H1 (cell line): Measurements from ENCODE around the gene CD180. TPM values are rescaled to one million over a fixed set of nuclear protein-coding genes. Genes with fewer than 3 reads are reported as not detected.

ENCODE experiments used
- CHD2 ChIP-seq: IDR thresholded peaks from 2 replicates; pipeline ENCODE4 v1.6.1; 2012; ENCODE audit warnings: low read length, improper control_type of control experiment
- HDAC2 ChIP-seq, 2 experiments: fragments of 300-600 bp in 1 of 2; sonication (generic) in 1 of 2; IDR thresholded peaks; 2 replicates each; pipeline ENCODE4 v1.6.1; 2011 to 2012; ENCODE audit warnings: low read depth in 2 of 2, low read length in 2 of 2, mild to moderate bottlenecking in 2 of 2, moderate library complexity in 2 of 2, borderline replicate concordance in 1 of 2, inconsistent platforms in 1 of 2
- POLR2AphosphoS5 ChIP-seq: IDR thresholded peaks from 2 replicates; pipeline ENCODE4 v1.6.1; 2011; ENCODE audit warnings: low read depth, low read length
- RAD21 ChIP-seq, 2 experiments: IDR thresholded peaks in 1 of 2; conservative IDR thresholded peaks in 1 of 2; 2 replicates each; pipeline ENCODE4 v1.6.1; 2011; ENCODE audit warnings: low read depth in 2 of 2, low read length in 2 of 2, improper control_type of control experiment in 1 of 2, inconsistent platforms in 1 of 2, mild to moderate bottlenecking in 1 of 2, moderate library complexity in 1 of 2
- SIX5 ChIP-seq: IDR thresholded peaks from 2 replicates; pipeline ENCODE4 v1.6.1; 2011; ENCODE audit warnings: mild to moderate bottlenecking, low read depth, low read length
- polyA plus RNA-seq, 7 experiments: library from polyadenylated mRNA; depleted of rRNA in 3 of 7; stranded (reverse) in 5 of 7; unstranded in 2 of 7; fragments of >200 nt in 5 of 7; fragments of 200-250 nt in 2 of 7; gene quantifications; 1 replicate in 5 of 7; 2 replicates in 1 of 7; 4 replicates in 1 of 7; pipeline versions ENCODE4 v1.2.1 to v1.2.3, GENCODE V29; 2011 to 2013; ENCODE audit warnings: missing spikeins in 2 of 7, mixed read lengths in 2 of 7
- total RNA-seq: library from RNA; stranded (reverse); fragmentation: NEBNext Ultra II Directional; extraction: Animal tissue kit (Norgen Biotek cat#: 25700); gene quantifications from 2 replicates; pipeline ENCODE4 v1.2.1, GENCODE V29; 2021
- TF ChIP-seq, protein P1 (sequence below): IDR thresholded peaks from 2 replicates; pipeline ENCODE4 v1.6.1; 2012; ENCODE audit warnings: low read length, inconsistent platforms
- TF ChIP-seq, protein P2 (sequence below): fragments of 300-600 bp; sonication (generic); IDR thresholded peaks from 2 replicates; pipeline ENCODE4 v1.7.1; 2012; ENCODE audit warnings: low read length, moderate library complexity, mild to moderate bottlenecking, inconsistent platforms; ENCODE audit not compliant: insufficient replicate concordance
- TF ChIP-seq, protein P3 (sequence below): IDR thresholded peaks from 2 replicates; pipeline ENCODE4 v1.6.1; 2012; ENCODE audit warnings: inconsistent platforms

CD180 gene
- total and polyA plus RNA-seq, 2 of the 8 experiments (the other 6 are each of a cell fraction or from before 2014, with no cell fraction given) = not detected

DNA sequence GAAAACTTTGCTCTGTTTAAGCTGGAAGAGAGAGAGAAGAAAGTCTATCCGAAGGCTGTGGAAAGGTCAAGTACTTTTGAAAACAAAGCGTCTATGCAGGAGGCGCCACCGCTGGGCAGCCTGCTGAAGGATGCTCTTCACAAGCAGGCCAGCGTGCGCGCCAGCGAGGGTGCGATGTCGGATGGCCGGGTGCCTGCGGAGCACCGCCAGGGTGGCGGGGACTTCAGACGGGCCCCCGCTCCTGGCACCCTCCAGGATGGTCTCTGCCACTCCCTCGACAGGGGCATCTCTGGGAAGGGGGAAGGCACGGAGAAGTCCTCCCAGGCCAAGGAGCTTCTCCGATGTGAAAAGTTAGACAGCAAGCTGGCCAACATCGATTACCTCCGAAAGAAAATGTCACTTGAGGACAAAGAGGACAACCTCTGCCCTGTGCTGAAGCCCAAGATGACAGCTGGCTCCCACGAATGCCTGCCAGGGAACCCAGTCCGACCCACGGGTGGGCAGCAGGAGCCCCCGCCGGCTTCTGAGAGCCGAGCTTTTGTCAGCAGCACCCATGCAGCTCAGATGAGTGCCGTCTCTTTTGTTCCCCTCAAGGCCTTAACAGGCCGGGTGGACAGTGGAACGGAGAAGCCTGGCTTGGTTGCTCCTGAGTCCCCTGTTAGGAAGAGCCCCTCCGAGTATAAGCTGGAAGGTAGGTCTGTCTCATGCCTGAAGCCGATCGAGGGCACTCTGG is 32.6 kb downstream of the CD180 start (continued):
- TF ChIP-seq, protein P1, sequence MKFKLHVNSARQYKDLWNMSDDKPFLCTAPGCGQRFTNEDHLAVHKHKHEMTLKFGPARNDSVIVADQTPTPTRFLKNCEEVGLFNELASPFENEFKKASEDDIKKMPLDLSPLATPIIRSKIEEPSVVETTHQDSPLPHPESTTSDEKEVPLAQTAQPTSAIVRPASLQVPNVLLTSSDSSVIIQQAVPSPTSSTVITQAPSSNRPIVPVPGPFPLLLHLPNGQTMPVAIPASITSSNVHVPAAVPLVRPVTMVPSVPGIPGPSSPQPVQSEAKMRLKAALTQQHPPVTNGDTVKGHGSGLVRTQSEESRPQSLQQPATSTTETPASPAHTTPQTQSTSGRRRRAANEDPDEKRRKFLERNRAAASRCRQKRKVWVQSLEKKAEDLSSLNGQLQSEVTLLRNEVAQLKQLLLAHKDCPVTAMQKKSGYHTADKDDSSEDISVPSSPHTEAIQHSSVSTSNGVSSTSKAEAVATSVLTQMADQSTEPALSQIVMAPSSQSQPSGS = no peak
- TF ChIP-seq SIX5 (no peak), CHD2 (no peak), RAD21 (IDR thresholded peaks at IDR 0.05 in 1 of 2, conservative IDR thresholded peaks at IDR 0.05 in 1 of 2; ENCODE audit: low read depth in 2 of 2, low read length in 2 of 2) (no peak), POLR2AphosphoS5 (no peak), HDAC2 (IDR thresholded peaks at IDR 0.05; ENCODE audit: borderline replicate concordance in 1 of 2, low read depth in 2 of 2, low read length in 2 of 2) (no peak)
- TF ChIP-seq, protein P2, sequence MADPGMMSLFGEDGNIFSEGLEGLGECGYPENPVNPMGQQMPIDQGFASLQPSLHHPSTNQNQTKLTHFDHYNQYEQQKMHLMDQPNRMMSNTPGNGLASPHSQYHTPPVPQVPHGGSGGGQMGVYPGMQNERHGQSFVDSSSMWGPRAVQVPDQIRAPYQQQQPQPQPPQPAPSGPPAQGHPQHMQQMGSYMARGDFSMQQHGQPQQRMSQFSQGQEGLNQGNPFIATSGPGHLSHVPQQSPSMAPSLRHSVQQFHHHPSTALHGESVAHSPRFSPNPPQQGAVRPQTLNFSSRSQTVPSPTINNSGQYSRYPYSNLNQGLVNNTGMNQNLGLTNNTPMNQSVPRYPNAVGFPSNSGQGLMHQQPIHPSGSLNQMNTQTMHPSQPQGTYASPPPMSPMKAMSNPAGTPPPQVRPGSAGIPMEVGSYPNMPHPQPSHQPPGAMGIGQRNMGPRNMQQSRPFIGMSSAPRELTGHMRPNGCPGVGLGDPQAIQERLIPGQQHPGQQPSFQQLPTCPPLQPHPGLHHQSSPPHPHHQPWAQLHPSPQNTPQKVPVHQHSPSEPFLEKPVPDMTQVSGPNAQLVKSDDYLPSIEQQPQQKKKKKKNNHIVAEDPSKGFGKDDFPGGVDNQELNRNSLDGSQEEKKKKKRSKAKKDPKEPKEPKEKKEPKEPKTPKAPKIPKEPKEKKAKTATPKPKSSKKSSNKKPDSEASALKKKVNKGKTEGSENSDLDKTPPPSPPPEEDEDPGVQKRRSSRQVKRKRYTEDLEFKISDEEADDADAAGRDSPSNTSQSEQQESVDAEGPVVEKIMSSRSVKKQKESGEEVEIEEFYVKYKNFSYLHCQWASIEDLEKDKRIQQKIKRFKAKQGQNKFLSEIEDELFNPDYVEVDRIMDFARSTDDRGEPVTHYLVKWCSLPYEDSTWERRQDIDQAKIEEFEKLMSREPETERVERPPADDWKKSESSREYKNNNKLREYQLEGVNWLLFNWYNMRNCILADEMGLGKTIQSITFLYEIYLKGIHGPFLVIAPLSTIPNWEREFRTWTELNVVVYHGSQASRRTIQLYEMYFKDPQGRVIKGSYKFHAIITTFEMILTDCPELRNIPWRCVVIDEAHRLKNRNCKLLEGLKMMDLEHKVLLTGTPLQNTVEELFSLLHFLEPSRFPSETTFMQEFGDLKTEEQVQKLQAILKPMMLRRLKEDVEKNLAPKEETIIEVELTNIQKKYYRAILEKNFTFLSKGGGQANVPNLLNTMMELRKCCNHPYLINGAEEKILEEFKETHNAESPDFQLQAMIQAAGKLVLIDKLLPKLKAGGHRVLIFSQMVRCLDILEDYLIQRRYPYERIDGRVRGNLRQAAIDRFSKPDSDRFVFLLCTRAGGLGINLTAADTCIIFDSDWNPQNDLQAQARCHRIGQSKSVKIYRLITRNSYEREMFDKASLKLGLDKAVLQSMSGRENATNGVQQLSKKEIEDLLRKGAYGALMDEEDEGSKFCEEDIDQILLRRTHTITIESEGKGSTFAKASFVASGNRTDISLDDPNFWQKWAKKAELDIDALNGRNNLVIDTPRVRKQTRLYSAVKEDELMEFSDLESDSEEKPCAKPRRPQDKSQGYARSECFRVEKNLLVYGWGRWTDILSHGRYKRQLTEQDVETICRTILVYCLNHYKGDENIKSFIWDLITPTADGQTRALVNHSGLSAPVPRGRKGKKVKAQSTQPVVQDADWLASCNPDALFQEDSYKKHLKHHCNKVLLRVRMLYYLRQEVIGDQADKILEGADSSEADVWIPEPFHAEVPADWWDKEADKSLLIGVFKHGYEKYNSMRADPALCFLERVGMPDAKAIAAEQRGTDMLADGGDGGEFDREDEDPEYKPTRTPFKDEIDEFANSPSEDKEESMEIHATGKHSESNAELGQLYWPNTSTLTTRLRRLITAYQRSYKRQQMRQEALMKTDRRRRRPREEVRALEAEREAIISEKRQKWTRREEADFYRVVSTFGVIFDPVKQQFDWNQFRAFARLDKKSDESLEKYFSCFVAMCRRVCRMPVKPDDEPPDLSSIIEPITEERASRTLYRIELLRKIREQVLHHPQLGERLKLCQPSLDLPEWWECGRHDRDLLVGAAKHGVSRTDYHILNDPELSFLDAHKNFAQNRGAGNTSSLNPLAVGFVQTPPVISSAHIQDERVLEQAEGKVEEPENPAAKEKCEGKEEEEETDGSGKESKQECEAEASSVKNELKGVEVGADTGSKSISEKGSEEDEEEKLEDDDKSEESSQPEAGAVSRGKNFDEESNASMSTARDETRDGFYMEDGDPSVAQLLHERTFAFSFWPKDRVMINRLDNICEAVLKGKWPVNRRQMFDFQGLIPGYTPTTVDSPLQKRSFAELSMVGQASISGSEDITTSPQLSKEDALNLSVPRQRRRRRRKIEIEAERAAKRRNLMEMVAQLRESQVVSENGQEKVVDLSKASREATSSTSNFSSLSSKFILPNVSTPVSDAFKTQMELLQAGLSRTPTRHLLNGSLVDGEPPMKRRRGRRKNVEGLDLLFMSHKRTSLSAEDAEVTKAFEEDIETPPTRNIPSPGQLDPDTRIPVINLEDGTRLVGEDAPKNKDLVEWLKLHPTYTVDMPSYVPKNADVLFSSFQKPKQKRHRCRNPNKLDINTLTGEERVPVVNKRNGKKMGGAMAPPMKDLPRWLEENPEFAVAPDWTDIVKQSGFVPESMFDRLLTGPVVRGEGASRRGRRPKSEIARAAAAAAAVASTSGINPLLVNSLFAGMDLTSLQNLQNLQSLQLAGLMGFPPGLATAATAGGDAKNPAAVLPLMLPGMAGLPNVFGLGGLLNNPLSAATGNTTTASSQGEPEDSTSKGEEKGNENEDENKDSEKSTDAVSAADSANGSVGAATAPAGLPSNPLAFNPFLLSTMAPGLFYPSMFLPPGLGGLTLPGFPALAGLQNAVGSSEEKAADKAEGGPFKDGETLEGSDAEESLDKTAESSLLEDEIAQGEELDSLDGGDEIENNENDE = no peak
- TF ChIP-seq, protein P3, sequence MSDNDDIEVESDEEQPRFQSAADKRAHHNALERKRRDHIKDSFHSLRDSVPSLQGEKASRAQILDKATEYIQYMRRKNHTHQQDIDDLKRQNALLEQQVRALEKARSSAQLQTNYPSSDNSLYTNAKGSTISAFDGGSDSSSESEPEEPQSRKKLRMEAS = no peak
